ENCODE data around the gene GALNT10. TPM values are rescaled to one million over a fixed set of nuclear protein-coding genes. Genes with fewer than 3 reads are reported as not detected.

Gene GALNT10
- total RNA-seq, 1 donor from 2014 or later, result 10.2 TPM

- no peaks in the 10 kb centered on the region for H3K36me3 ChIP-seq
- Mint-ChIP-seq H3K9me3 (no peaks in the 10 kb centered on the region), H3K36me3 (no peaks in the 10 kb centered on the region), H3K4me3 (no peak overlapping the region), H3K27ac (peak overlapping the region; percentile 33), H3K4me1 (peaks cover 59% of the 10 kb centered on the region), H3K27me3 (ENCODE audit: insufficient read depth, low read depth) (peaks cover 18% of the 10 kb centered on the region)
- H3K4me2 ChIP-seq, result peak overlapping the region; percentile 20
- peak; percentile 37 for DNase-seq (ENCODE audit: low spot score)
- H3K27ac ChIP-seq, result no peak overlapping the region
- H2AFZ ChIP-seq (replicated peaks), result no peak overlapping the region
- H3K9ac ChIP-seq, result no peak overlapping the region
- TF ChIP-seq EZH2 (IDR thresholded peaks at IDR 0.05), result no peak
- TF ChIP-seq EZH2phosphoT487 (IDR thresholded peaks at IDR 0.05), result no peak
- TF ChIP-seq CTCF (IDR thresholded peaks at IDR 0.05), result no peak
- peaks cover 69% of the 10 kb centered on the region for H3K4me1 ChIP-seq
- H3K4me3 ChIP-seq, result no peak overlapping the region
- no peaks in the 10 kb centered on the region for H3K9me3 ChIP-seq (ENCODE audit: low read depth)
- H3K79me2 ChIP-seq (ENCODE audit: low read depth), result no peaks in the 10 kb centered on the region
- no peaks in the 10 kb centered on the region for H4K20me1 ChIP-seq (ENCODE audit: low read depth)
- no peaks in the 10 kb centered on the region for H3K27me3 ChIP-seq
- H3F3A ChIP-seq (ENCODE audit: low read depth), result peaks cover 62% of the 10 kb centered on the region
These were observed 24.6 kb upstream of the GALNT10 start for GRCh38 chr5:154165886-154166285.

DNA sequence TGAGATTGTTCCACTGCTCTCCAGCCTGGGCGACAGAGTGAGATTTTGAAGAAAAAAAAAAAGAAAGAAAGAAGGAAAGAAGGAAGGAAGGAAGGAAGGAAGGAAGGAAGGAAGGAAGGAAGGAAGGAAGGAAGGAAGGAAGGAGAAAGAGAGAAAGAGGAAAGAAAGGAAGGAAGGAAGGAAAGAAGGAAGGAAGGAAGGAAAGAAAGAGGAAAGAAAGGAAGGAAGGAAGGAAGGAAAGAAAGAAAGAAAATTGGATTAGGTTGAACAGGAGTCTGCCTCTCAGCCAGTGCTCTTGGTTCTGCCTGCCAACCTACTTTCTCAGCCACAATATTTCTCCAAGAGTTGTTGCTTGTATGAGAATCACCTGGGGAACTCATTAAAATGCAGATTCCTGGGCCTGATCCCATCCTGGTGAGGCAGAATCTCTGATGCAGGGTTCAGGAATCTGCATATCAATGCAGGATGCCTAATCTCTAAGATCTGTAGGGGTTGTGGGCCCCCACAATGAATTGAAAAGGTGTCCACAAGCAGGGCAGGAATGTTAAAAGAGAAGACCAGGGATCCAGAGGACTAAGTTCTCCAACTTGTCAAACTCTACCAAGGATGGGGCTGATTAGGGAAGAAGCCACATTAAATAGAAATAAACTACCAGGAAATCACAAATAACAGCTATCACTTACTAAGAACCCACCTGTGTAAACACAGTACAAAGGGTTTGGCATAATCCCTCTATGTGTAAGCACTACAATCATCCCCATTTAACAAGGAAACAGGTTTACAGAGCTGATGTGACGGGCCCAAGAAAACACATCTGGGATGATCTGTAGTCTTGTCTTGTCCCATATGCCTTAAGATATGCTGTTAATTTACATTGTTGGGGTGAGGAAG, 23.4 kb upstream of the GALNT10 start:
- Mint-ChIP-seq H3K27me3 (ENCODE audit: insufficient read depth, low read depth) (peaks cover 15% of the 10 kb centered on the region), H3K36me3 (no peaks in the 10 kb centered on the region), H3K9me3 (no peaks in the 10 kb centered on the region), H3K27ac (no peak overlapping the region), H3K4me1 (peaks cover 62% of the 10 kb centered on the region), H3K4me3 (no peak overlapping the region)
- no peak overlapping the region for H3K27ac ChIP-seq
- peak; percentile 54 for DNase-seq (ENCODE audit: low spot score)
- H3K4me2 ChIP-seq, result peak overlapping the region; percentile 48
- H3K36me3 ChIP-seq, result no peaks in the 10 kb centered on the region
- no peak overlapping the region for H3K9ac ChIP-seq
- H3K27me3 ChIP-seq, result no peaks in the 10 kb centered on the region
- H4K20me1 ChIP-seq (ENCODE audit: low read depth), result no peaks in the 10 kb centered on the region
- no peak for TF ChIP-seq CTCF (IDR thresholded peaks at IDR 0.05)
- peak; percentile 70 for TF ChIP-seq EZH2phosphoT487 (IDR thresholded peaks at IDR 0.05)
- no peak for TF ChIP-seq EZH2 (IDR thresholded peaks at IDR 0.05)
- no peaks in the 10 kb centered on the region for H3K9me3 ChIP-seq (ENCODE audit: low read depth)
- H3K4me1 ChIP-seq, result peaks cover 62% of the 10 kb centered on the region
- H2AFZ ChIP-seq (replicated peaks), result no peak overlapping the region
- H3F3A ChIP-seq (ENCODE audit: low read depth), result peaks cover 59% of the 10 kb centered on the region
- H3K79me2 ChIP-seq (ENCODE audit: low read depth), result no peaks in the 10 kb centered on the region
- no peak overlapping the region for H3K4me3 ChIP-seq

DNA sequence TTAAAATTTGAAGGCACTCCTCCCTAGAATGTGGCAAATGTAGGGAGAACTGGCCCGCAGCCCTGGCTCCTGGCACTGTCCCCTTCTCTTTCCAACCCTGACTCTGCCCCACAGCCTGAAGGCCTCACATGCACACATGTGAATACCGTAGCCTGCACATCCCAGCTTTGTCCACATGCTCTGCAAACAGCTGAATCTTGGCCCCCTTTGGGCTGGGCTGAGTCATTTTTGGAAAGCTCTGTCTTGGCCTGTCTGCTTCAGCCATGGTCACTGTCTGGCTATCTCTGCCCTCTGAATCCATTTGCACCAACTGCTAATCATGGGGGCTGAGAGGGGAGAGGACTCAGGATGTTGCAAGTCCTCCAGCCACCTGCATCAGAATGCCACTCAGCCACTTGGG, 22.1 kb upstream of the GALNT10 start:
- H3K9me3 Mint-ChIP-seq, result no peaks in the 10 kb centered on the region

More for the DNA sequence above, 22.1 kb upstream of the GALNT10 start:
- H3K4me3 ChIP-seq, result no peak overlapping the region
- Mint-ChIP-seq H3K27ac (peak overlapping the region; percentile 42), H3K27me3 (ENCODE audit: insufficient read depth, low read depth) (peaks cover 15% of the 10 kb centered on the region), H3K4me1 (peaks cover 53% of the 10 kb centered on the region), H3K4me3 (no peak overlapping the region), H3K36me3 (no peaks in the 10 kb centered on the region)
- H3K4me2 ChIP-seq, result no peak overlapping the region
- peaks cover 46% of the 10 kb centered on the region for H3F3A ChIP-seq (ENCODE audit: low read depth)
- no peak overlapping the region for H3K9ac ChIP-seq
- H3K9me3 ChIP-seq (ENCODE audit: low read depth), result no peaks in the 10 kb centered on the region
- H3K4me1 ChIP-seq, result peaks cover 49% of the 10 kb centered on the region
- TF ChIP-seq EZH2 (IDR thresholded peaks at IDR 0.05), result no peak
- TF ChIP-seq CTCF (IDR thresholded peaks at IDR 0.05), result no peak
- no peak for TF ChIP-seq EZH2phosphoT487 (IDR thresholded peaks at IDR 0.05)
- H3K27me3 ChIP-seq, result no peaks in the 10 kb centered on the region
- no peak for DNase-seq (ENCODE audit: low spot score)
- H3K27ac ChIP-seq, result no peak overlapping the region
- no peaks in the 10 kb centered on the region for H3K36me3 ChIP-seq
- H3K79me2 ChIP-seq (ENCODE audit: low read depth), result no peaks in the 10 kb centered on the region
- no peaks in the 10 kb centered on the region for H4K20me1 ChIP-seq (ENCODE audit: low read depth)
- no peak overlapping the region for H2AFZ ChIP-seq (replicated peaks)
